ENCODE measurements around the gene UGT1A3. TPM values are rescaled to one million over a fixed set of nuclear protein-coding genes. Genes with fewer than 3 reads are reported as not detected.
A peak's percentile ranks its signal among the peaks of the same experiment; 100 is the strongest.

UGT1A3 gene
- total RNA-seq, 2 experiments from 2014 or later, result not detected

GRCh38 chr2:233791883-233792329 lies 63.1 kb downstream of the UGT1A3 start:
- no peaks in the 10 kb centered on the region for H3K9me3 Mint-ChIP-seq
- H3K4me1 Mint-ChIP-seq, result no peaks in the 10 kb centered on the region
- no peaks in the 10 kb centered on the region for H3K27me3 Mint-ChIP-seq
- no peak overlapping the region for H3K4me3 Mint-ChIP-seq
- DNase-seq, result no peak
- H3K27ac Mint-ChIP-seq, result no peak overlapping the region
- H3K36me3 Mint-ChIP-seq, result no peaks in the 10 kb centered on the region

DNA sequence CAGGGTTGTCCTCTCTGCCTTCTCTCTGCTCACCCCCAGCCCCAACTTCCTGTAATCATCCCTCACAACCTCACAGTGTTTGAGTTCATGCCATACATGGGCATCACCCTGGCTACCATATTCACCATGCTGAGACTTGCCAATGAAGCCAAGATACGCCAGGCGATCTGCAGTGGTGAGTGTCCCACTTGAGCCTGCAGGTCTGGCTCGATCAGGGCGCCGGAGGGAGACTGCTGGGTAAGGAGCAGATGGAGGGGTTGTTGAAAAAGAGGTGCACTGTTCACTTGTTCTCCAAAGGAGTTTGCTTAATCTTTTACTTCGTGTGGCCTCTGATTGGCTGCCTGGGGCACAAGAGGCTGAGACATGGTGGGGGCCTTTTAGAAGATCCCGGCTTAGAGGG lies 63.9 kb downstream of the UGT1A3 start:
- H3K4me1 Mint-ChIP-seq, result no peaks in the 10 kb centered on the region
- no peak overlapping the region for H3K4me3 Mint-ChIP-seq
- H3K27me3 Mint-ChIP-seq, result no peaks in the 10 kb centered on the region
- DNase-seq, result no peak
- H3K27ac Mint-ChIP-seq, result no peak overlapping the region
- H3K36me3 Mint-ChIP-seq, result no peaks in the 10 kb centered on the region
- no peaks in the 10 kb centered on the region for H3K9me3 Mint-ChIP-seq

- Mint-ChIP-seq H3K27ac (no peak overlapping the region), H3K9me3 (no peaks in the 10 kb centered on the region), H3K4me3 (no peak overlapping the region), H3K27me3 (no peaks in the 10 kb centered on the region), H3K4me1 (no peaks in the 10 kb centered on the region), H3K36me3 (no peaks in the 10 kb centered on the region)
- no peak for DNase-seq
Measured at GRCh38 chr2:233793465-233794127, 64.8 kb downstream of the UGT1A3 start.

- H3K4me3 Mint-ChIP-seq, result no peak overlapping the region
- H3K9me3 Mint-ChIP-seq, result no peaks in the 10 kb centered on the region
- no peaks in the 10 kb centered on the region for H3K4me1 Mint-ChIP-seq
- H3K27ac Mint-ChIP-seq, result no peak overlapping the region
- H3K36me3 Mint-ChIP-seq, result no peaks in the 10 kb centered on the region
- H3K27me3 Mint-ChIP-seq, result no peaks in the 10 kb centered on the region
- DNase-seq, result no peak
Measured at GRCh38 chr2:233794128-233794658, 65.4 kb downstream of the UGT1A3 start.

- DNase-seq, result no peak
- H3K4me1 Mint-ChIP-seq, result no peaks in the 10 kb centered on the region
- H3K4me3 Mint-ChIP-seq, result no peak overlapping the region
- H3K27ac Mint-ChIP-seq, result no peak overlapping the region
- H3K9me3 Mint-ChIP-seq, result no peaks in the 10 kb centered on the region
- no peaks in the 10 kb centered on the region for H3K36me3 Mint-ChIP-seq
- no peaks in the 10 kb centered on the region for H3K27me3 Mint-ChIP-seq
Measured at GRCh38 chr2:233795735-233796171, 66.9 kb downstream of the UGT1A3 start.

DNA sequence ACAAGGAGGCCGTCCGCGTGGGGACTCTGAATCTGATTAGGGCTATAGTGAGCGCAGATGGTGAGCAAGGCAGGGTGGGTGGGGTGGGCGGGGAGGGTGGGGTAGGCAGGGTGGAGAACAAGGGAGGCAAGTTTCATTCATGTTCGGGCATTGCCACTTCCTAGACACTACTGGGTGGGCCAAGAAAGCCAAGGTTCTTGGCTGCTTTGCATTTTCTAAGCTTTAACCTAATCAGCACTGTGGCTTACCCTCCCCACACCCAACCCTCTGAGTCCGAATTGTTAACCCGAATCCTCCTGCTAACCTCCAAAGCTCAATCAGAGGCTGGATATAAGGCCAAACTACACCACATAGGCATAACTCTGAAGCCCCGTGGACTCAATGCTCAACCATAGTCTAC lies 67.4 kb downstream of the UGT1A3 start:
- Mint-ChIP-seq H3K27ac (no peak overlapping the region), H3K4me1 (no peaks in the 10 kb centered on the region), H3K27me3 (no peaks in the 10 kb centered on the region), H3K36me3 (no peaks in the 10 kb centered on the region), H3K9me3 (no peaks in the 10 kb centered on the region), H3K4me3 (no peak overlapping the region)
- no peak for DNase-seq

GRCh38 chr2:233798335-233799086 lies 69.7 kb downstream of the UGT1A3 start:
- no peak overlapping the region for H3K4me3 Mint-ChIP-seq
- no peak for DNase-seq
- H3K4me1 Mint-ChIP-seq, result no peaks in the 10 kb centered on the region
- no peaks in the 10 kb centered on the region for H3K36me3 Mint-ChIP-seq
- no peak overlapping the region for H3K27ac Mint-ChIP-seq
- H3K27me3 Mint-ChIP-seq, result peaks cover 7% of the 10 kb centered on the region
- H3K9me3 Mint-ChIP-seq, result no peaks in the 10 kb centered on the region

DNA sequence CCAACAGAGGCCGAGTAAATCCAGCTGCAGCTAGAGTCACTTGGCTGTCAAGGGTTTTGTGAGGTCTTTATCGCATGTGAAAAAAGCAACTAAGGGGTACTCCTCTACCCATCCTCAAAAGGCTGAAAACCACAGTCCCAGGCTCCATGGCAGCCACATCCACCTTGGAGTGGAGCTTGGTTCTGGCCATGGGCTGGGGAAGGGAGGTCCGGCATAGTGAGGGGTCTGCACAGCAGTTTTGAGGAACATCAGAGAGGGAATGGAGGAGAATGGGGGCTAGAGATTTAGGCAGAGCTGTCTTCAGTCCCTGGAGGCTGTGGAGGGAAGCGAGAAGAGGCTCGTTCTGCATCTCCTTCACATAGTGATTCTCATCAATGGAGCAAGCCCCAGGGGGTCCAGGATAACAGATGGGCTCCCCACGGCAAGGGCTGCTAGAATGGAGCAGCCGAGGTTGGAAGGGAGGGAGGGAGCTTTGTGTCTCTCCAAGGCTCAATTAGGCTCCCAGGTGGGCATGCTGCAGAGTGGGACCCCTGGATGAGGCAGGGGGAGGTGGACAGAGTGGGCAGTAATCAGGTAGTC lies 70.3 kb downstream of the UGT1A3 start:
- no peak for DNase-seq
- no peaks in the 10 kb centered on the region for H3K4me1 Mint-ChIP-seq
- no peaks in the 10 kb centered on the region for H3K36me3 Mint-ChIP-seq
- no peaks in the 10 kb centered on the region for H3K9me3 Mint-ChIP-seq
- no peak overlapping the region for H3K27ac Mint-ChIP-seq
- no peak overlapping the region for H3K4me3 Mint-ChIP-seq
- H3K27me3 Mint-ChIP-seq, result peaks cover 11% of the 10 kb centered on the region

- no peaks in the 10 kb centered on the region for H3K36me3 Mint-ChIP-seq
- no peak overlapping the region for H3K4me3 Mint-ChIP-seq
- H3K9me3 Mint-ChIP-seq, result no peaks in the 10 kb centered on the region
- no peak overlapping the region for H3K27ac Mint-ChIP-seq
- H3K27me3 Mint-ChIP-seq, result peaks cover 11% of the 10 kb centered on the region
- H3K4me1 Mint-ChIP-seq, result no peaks in the 10 kb centered on the region
- no peak for DNase-seq
Measured at GRCh38 chr2:233799716-233800115, 70.9 kb downstream of the UGT1A3 start.

DNA sequence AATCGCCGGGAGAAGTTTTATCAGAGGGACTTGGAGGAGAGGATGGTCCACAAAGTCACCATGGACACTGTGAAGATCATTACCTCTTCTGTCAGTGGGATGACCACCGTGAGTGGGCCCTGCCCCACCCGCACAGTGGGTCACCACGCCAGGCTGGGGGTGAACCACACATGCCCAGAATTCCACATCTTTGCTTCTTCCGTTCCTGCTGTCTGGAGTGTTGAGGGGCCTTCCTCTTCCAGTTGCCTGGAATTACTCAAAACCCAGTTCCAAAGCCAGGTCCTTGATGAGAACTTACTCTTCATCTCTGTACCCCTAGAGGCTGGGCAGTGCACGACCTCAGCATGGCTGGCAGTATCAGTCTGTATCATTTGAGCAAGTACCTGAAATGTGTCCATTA lies 71.4 kb downstream of the UGT1A3 start:
- Mint-ChIP-seq H3K9me3 (no peaks in the 10 kb centered on the region), H3K36me3 (no peaks in the 10 kb centered on the region), H3K4me1 (no peaks in the 10 kb centered on the region), H3K4me3 (no peak overlapping the region), H3K27ac (no peak overlapping the region), H3K27me3 (peaks cover 11% of the 10 kb centered on the region)
- DNase-seq, result no peak

DNA sequence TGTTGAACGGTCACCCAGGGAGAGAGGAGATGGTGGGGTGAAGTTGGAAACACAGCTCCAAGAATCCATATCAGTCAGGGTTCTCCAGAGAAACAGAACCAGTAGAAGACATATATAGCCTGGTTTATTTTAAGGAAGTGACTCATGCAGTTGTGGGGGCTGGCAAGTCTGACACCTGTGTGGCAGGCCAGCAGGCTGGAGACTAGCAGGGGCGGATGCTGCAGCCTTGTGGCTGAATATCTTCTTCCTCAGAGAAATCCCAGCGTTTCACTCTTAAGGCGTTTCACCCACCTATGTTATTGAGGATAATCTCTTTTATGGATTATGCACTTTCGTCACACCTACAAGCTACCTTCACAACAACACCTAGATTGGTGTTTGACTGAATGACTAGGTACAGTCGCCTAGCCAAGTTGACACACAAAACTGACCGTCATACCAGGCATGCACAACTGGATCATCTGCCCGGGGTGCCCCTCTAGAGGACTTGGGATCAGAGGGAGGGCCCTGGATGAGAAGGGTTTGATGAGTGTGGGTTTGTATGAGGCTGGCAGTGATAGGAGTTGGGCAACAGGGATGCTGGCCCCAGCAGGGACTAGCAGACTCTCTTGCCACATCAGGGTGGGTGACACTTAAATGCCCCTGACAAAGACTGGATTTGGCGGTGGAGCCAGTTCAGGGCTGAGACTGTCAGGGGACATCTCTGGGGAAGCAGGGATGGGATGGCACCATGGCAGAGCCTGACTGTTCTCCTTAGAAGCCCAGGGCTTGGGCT lies 72.7 kb downstream of the UGT1A3 start:
- Mint-ChIP-seq H3K4me3 (no peak overlapping the region), H3K4me1 (no peaks in the 10 kb centered on the region), H3K36me3 (no peaks in the 10 kb centered on the region), H3K27ac (no peak overlapping the region), H3K27me3 (peaks cover 11% of the 10 kb centered on the region), H3K9me3 (no peaks in the 10 kb centered on the region)
- DNase-seq, result peak; percentile 18

- DNase-seq, result no peak
- Mint-ChIP-seq H3K27me3 (peaks cover 11% of the 10 kb centered on the region), H3K27ac (no peak overlapping the region), H3K4me3 (no peak overlapping the region), H3K9me3 (no peaks in the 10 kb centered on the region), H3K4me1 (no peaks in the 10 kb centered on the region), H3K36me3 (no peaks in the 10 kb centered on the region)
Measured at GRCh38 chr2:233802132-233802815, 73.4 kb downstream of the UGT1A3 start.

DNA sequence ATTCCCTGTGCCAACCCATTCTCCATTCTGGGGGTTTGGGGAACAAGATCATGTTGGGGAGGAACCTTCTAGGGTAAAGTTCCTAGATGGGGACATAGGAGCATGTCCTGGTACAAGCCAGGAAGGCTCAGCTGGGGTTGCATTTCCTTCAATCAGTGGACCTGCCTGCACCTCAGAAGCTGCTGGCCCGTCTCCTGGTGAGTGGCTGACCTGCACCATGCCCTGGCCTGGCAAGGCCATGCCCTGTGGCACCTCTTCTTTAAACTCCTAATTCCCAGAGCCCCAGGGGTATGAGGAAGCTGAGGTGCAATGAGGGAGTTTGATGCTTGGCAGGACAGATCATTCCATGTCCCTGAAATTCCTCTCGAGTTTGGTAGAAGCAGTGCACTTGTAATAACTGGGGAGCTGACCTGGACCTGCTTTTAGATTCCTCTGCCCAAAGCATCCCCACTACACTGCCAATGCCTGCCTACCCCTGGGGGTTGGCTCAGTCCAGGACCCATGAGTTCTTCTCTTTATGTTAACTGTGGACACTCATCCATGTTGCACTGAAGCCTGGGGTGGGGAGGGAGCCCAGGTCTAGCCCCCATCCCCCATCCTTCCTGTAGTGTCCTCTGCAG lies 74.6 kb downstream of the UGT1A3 start:
- Mint-ChIP-seq H3K27me3 (peaks cover 11% of the 10 kb centered on the region), H3K4me1 (no peaks in the 10 kb centered on the region), H3K27ac (no peak overlapping the region), H3K9me3 (no peaks in the 10 kb centered on the region), H3K4me3 (no peak overlapping the region), H3K36me3 (no peaks in the 10 kb centered on the region)
- no peak for DNase-seq

GRCh38 chr2:233803994-233804393 lies 75.2 kb downstream of the UGT1A3 start:
- Mint-ChIP-seq H3K36me3 (no peaks in the 10 kb centered on the region), H3K4me3 (no peak overlapping the region), H3K4me1 (no peaks in the 10 kb centered on the region), H3K27me3 (peaks cover 11% of the 10 kb centered on the region), H3K9me3 (no peaks in the 10 kb centered on the region), H3K27ac (no peak overlapping the region)
- DNase-seq, result no peak
